C4-2B (cell line): Measurements from ENCODE around the gene TOMM70.
"Not testable (repeated sequence)": the region's sequence is repeated elsewhere in the genome, so short reads cannot be mapped to it uniquely, and the experiment has no call there.

ENCODE experiments used
- H3K27ac ChIP-seq: fragments of 450-650 bp; 2 replicates; pipeline ENCODE4 v1.5.1; 2017
- ZFX ChIP-seq: fragments of 450-650 bp; IDR thresholded peaks from 2 replicates; pipeline ENCODE4 v1.6.1; 2017
- TF ChIP-seq, protein P1 (sequence below): fragments of 450-650 bp; conservative IDR thresholded peaks from 2 replicates; pipeline ENCODE4 v1.5.1; 2017; ENCODE audit warnings: mild to moderate bottlenecking

The TOMM70 gene

DNA sequence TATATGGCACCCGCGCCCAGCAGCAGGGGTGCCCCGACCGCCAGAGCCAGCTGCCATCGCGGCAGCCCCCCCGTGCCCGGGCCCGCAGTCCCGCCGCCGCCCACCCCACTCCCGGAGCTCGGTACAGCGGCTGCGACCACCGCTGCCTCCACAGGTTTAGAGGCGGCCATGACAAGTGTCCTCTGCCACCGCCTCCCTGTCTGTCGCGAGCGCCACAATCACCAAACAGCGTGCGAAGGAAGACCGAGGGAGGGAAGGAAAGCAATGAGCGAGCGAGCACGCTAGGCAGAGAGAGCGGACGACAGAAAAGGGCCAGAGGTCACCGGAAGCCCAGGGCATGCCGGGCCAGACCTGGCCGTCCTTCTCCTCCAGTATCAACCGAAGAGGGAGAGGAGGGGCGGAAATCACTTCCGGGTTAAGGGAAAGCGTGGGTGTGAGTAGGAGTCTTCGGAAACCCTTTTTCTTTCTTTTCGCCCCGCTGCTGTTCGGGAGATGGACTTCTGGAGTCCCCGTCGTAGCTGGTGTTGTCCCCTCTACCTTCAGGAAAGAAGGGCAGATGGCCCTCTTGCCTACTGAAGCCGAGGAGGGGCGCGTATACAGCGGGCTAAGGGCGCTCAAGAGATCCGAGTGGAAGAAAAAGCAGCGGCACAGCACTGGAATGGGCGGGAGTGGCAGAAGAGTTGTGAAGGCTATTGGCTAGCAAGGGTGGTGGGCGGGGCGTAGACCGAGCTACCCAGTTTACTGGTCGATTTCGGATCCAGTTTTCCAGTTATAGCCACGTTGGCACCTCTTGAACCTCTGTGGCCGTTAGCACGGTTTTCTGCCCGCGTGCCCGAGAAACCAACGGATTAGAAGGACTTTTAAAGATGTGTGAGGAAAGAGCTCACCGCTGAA is at the start of gene TOMM70, which contains the start of gene LNP1:
TSS of gene TOMM70 (minus strand) at position 310 of the 894 bp plus-strand sequence. CDS start at position 170, 140 bp downstream.
TSS of gene LNP1 (plus strand) at position 760 of the 894 bp plus-strand sequence. CDS start 28,191 bp downstream, outside the sequence.
- TF ChIP-seq ZFX = peak; percentile 64; the same call in 1 of the 2 replicates
- TF ChIP-seq, protein P1, sequence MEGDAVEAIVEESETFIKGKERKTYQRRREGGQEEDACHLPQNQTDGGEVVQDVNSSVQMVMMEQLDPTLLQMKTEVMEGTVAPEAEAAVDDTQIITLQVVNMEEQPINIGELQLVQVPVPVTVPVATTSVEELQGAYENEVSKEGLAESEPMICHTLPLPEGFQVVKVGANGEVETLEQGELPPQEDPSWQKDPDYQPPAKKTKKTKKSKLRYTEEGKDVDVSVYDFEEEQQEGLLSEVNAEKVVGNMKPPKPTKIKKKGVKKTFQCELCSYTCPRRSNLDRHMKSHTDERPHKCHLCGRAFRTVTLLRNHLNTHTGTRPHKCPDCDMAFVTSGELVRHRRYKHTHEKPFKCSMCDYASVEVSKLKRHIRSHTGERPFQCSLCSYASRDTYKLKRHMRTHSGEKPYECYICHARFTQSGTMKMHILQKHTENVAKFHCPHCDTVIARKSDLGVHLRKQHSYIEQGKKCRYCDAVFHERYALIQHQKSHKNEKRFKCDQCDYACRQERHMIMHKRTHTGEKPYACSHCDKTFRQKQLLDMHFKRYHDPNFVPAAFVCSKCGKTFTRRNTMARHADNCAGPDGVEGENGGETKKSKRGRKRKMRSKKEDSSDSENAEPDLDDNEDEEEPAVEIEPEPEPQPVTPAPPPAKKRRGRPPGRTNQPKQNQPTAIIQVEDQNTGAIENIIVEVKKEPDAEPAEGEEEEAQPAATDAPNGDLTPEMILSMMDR = no peak
- H3K27ac ChIP-seq = peak within 1 kb of the TSS; percentile 94

DNA sequence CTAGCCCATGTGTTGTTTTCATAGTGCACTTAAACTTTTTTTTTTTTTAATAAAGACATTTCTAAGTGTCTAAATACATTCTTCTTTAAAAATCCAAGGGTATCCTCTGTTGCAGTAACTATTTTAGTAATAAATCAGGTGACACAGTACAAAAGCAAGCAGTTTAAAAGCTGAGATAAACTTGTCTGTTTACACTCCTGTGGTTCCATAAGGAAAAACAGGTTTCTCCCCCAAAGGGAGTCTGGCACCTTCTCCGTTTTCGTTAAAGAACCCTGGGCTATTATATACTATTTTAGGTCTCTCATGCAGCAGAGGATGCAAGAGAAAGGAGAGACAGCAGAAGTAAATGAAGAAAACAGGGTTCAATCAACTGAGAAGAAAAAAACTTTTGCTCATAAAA is 48.3 kb upstream of the TOMM70 start:
- no peak for TF ChIP-seq ZFX
- TF ChIP-seq, protein P1 = no peak
- H3K27ac ChIP-seq = no peak overlapping the region

DNA sequence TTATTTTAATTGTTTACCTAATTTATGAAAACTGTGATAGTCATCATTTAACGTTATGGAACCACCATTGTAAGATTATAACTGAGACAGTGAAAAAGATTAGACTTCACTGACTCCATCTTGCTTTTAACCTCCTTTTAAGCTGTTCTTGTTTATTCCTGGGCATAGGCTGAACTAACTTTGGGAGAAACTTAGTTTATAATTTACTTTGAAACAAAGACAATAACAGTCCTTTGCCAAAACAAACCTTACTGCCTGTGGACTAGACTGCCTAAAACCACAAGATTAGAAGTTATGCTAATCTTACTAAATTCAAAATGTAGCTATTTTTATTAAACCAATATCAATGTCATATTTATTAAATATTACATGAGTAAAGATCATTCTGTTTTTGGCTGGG is 47.2 kb upstream of the TOMM70 start:
- no peak overlapping the region for H3K27ac ChIP-seq
- TF ChIP-seq ZFX = no peak
- TF ChIP-seq, protein P1 = no peak

DNA sequence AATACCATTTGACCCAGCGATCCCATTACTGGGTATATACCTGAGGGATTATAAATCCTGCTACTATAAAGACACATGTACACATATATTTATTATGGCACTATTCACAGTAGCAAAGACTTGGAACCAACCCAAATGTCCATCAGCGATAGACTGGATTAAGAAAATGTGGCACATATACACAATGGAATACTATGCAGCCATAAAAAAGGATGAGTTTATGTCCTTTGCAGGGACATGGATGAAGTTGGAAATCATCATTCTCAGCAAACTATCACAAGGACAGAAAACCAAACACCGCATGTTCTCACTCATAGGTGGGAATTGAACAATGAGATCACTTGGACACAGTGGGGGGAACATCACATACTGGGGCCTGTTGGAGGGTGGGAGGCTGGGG is 46.2 kb upstream of the TOMM70 start:
- not testable (repeated sequence) for H3K27ac ChIP-seq

DNA sequence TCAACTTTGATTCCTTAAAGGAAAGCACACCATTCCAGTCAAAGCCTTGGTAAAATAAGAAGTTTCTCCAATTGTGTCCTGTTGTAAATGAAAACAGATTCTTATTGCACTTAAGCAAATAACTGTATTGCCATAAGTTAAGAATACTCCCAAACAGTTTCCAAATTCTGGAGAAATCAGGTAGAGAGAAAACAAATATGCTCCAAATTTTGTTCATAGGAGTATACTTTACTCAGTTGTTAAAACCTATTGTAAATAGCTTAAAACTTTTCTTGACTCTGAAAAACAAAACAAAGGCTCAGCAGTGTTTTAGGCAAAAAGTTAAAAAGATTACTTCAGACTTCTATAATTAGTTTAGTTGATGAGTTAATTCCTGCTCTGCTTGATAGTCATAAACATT is 42.8 kb upstream of the TOMM70 start:
- no peak for TF ChIP-seq ZFX
- H3K27ac ChIP-seq = no peak overlapping the region

DNA sequence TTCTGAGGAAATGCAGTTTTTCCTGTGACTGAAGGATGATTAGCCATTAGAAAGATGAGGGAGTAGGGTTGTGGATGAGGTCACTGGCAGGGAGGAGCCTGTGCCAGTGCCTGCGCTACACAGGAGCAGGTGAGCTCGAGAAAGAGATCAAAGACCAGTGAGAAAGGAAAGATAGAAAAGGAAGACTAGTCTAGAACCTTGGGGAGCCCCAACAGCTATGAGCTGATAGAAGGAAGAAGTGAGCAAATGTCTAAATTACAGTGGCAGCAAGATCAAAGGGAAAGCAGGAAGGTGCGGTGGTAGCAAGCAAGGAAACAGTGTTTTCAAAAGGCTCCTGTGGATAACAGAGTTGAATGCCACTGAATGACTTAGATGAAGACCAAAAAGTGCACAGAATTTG is 40.0 kb upstream of the TOMM70 start:
- no peak overlapping the region for H3K27ac ChIP-seq
- TF ChIP-seq, protein P1 = no peak
- TF ChIP-seq ZFX = no peak

DNA sequence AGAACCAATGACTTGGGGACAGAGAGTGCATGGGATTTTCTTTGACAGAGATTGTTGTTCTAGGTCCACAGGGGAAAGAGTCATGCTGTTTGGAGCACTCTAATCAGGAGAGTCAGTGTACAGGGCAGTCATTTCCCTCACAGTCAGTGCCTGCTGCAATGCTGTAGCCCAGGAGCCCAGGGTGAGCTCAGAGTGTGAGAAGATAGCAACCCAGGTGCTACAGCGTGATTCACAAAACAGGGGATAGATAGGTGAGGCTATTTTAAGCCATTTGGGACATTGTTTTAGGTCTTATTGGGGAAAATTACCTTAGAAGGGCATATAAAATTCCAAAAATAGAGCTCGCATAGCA is 37.7 kb upstream of the TOMM70 start:
- TF ChIP-seq ZFX = no peak
- TF ChIP-seq, protein P1 = no peak
- H3K27ac ChIP-seq = no peak overlapping the region

DNA sequence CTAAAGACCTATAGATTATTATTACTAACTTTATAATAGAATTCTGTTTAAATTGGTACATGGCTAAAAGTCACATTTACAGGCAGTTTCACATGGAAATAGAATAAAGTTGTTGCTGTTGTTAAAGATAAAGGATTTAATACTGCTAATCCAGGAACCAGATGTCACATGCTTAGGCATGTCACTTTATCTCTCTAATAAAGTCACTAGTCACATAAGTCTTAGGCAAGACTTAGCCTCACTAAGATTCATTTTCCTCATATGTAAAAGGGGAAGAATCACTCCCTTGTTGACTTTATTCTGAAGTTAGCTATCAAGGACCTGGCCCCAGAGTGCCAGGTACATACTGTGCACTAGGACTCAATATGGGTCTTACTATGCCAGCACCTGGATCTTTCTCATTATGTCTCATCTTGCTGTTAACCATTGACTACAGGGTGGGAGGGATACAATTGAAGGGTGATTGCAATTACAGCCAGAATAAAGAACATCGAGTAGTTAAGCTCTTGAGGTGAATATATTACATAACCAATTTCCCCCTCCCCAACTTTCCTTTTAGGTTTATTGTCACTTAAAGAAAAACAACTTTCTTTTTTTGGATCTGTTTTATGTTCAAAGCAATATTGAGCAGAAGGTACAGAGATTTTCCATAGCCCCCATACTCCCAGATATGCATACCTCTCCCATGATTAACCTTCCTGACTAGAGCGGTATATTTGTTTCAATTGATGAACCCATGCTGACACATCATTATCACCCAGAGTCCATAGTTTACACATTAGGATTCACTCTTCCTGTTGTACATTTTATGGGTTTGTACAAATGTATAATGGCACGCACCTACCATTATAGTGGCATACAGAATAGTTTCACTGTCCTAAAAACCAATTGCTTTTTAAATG is 37.1 kb upstream of the TOMM70 start:
- no peak overlapping the region for H3K27ac ChIP-seq
- TF ChIP-seq, protein P1 = no peak
- TF ChIP-seq ZFX = no peak
